ENCODE results near the gene PMEPA1.
A peak's percentile ranks its signal among the peaks of the same experiment; 100 is the strongest.

Gene PMEPA1

DNA sequence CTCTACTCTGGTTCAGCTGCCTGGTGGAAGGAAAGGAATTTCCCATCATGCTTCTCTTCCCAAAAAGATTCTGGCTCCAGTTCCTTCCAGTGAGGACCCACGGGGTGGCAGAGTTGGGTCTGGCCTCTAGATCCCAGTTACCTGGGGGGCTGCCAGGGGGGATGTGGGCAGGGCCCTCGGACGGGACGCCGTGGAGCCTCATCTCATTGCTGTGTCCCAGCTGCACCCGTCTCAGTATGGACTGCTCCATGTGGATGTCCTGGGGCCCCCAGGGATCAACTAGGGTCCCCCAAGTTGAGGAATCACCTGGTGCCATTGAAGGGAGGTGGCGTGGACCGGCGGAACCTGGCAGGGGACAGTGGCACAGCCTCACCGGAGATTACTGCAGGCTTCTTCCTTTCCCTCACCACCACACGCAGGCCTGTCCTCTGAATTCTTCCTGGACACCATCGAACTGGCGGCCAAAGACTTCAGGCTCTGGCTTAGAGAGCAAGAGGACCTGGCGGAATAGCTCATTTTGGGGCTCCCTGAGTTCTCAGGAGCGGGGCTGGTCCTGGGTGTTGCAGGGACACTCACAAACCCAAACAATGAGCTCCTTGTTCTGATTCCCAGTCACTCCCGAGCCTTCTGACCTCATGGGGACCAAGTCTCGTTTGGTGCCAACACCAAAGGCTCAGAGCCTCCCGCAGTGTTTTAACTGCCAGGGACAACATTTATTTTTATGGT is 98.1 kb downstream of the PMEPA1 start:
- no peak overlapping the region for H3K4me3 ChIP-seq (replicated peaks; ENCODE audit: low read depth, low read length)
- no peak for DNase-seq (ENCODE audit: extremely low read depth, low read depth)
- TF ChIP-seq, protein P1, sequence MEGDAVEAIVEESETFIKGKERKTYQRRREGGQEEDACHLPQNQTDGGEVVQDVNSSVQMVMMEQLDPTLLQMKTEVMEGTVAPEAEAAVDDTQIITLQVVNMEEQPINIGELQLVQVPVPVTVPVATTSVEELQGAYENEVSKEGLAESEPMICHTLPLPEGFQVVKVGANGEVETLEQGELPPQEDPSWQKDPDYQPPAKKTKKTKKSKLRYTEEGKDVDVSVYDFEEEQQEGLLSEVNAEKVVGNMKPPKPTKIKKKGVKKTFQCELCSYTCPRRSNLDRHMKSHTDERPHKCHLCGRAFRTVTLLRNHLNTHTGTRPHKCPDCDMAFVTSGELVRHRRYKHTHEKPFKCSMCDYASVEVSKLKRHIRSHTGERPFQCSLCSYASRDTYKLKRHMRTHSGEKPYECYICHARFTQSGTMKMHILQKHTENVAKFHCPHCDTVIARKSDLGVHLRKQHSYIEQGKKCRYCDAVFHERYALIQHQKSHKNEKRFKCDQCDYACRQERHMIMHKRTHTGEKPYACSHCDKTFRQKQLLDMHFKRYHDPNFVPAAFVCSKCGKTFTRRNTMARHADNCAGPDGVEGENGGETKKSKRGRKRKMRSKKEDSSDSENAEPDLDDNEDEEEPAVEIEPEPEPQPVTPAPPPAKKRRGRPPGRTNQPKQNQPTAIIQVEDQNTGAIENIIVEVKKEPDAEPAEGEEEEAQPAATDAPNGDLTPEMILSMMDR (IDR thresholded peaks at IDR 0.05; ENCODE audit: low read depth, low read length, missing control alignments): no peak

- TF ChIP-seq, protein P1 (IDR thresholded peaks at IDR 0.05; ENCODE audit: low read depth, low read length, missing control alignments): no peak
- no peak overlapping the region for H3K4me3 ChIP-seq (replicated peaks; ENCODE audit: low read depth, low read length)
- DNase-seq (ENCODE audit: extremely low read depth, low read depth): no peak
These were observed 99.4 kb downstream of the PMEPA1 start for GRCh38 chr20:57610261-57610952.

- no peak for DNase-seq (ENCODE audit: extremely low read depth, low read depth)
- TF ChIP-seq, protein P1 (IDR thresholded peaks at IDR 0.05; ENCODE audit: low read depth, low read length, missing control alignments): peak; percentile 19
- H3K4me3 ChIP-seq (replicated peaks; ENCODE audit: low read depth, low read length): no peak overlapping the region
These were observed 100.0 kb downstream of the PMEPA1 start for GRCh38 chr20:57609842-57610167.

DNA sequence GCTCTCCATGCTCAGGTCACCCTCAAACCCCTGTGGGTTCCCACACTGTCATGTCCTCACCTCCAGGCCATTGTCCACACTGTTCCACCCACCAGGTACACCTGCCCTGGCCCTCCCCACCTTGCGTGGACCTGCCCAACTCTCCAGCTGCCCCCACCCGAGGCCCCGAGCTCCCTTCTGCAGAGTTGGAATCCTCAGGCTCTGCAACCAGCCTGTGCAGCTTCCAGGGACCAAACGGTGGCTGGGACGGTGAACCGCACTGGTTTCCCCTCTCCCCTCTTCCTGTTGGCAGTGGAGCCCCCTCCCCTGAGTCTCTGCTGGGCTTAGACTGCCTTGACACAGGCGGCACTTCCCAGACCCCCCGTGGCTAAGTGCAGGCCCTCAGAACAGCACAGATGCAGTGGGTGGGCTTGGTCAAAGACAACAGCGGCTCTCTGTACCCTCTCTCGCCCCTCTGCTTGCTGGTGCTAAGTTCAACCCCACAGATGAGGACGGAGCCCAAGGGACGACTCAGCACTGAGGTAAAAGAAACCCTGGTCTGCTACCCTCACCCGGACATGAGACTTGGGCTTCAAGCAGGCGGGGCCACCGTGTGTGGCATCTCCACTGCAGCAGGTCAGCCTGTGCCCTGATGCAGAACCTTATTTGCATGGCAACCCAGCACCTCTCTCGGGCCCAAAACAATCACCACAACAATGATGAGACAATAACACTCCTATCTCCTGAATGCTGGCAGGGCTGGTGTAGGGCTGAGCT is 100.6 kb downstream of the PMEPA1 start:
- no peak for DNase-seq (ENCODE audit: extremely low read depth, low read depth)
- TF ChIP-seq, protein P1 (IDR thresholded peaks at IDR 0.05; ENCODE audit: low read depth, low read length, missing control alignments): no peak
- H3K4me3 ChIP-seq (replicated peaks; ENCODE audit: low read depth, low read length): no peak overlapping the region

DNA sequence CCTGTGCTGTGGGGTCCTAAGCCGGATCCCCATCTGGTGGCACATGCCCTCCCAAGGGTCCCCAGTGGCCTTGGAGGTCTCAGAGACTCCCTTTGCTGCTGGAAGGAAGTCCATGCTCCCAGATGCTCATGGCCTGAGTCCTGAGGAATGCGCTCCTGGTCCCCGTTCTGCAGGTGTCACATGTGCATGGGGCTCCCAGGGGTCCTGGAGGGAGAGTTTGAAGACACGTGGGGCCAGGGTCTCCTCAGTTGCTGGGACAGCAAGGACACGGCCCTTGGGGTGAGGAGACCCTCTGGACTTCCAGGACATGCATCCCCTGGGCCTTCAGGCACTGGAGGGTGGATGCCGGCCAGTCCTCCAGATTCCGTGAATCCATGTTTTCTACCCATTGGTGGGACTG is 101.3 kb downstream of the PMEPA1 start:
- no peak overlapping the region for H3K4me3 ChIP-seq (replicated peaks; ENCODE audit: low read depth, low read length)
- DNase-seq (ENCODE audit: extremely low read depth, low read depth): no peak
- TF ChIP-seq, protein P1 (IDR thresholded peaks at IDR 0.05; ENCODE audit: low read depth, low read length, missing control alignments): no peak

- DNase-seq (ENCODE audit: extremely low read depth, low read depth): no peak
- TF ChIP-seq, protein P1 (IDR thresholded peaks at IDR 0.05; ENCODE audit: low read depth, low read length, missing control alignments): no peak
These were observed 103.9 kb downstream of the PMEPA1 start for GRCh38 chr20:57605878-57606277.

More at GRCh38 chr20:57605878-57606277, 103.9 kb downstream of the PMEPA1 start:
- no peak overlapping the region for H3K4me3 ChIP-seq (replicated peaks; ENCODE audit: low read depth, low read length)
